ENCODE data around the gene AGBL4.
"Not testable (repeated sequence)": the region's sequence is repeated elsewhere in the genome, so short reads cannot be mapped to it uniquely, and the experiment has no call there.

Gene AGBL4

GRCh38 chr1:50023292-50024159 lies at the start of gene AGBL4:
AGBL4 (minus strand) TSS chr1:50023954.
- no peak for DNase-seq (ENCODE audit: low read depth in 2 of 2)

GRCh38 chr1:50066806-50067205 lies 43.1 kb upstream of the AGBL4 start:
- no peak for DNase-seq (ENCODE audit: low read depth in 2 of 2)

- no peak for DNase-seq (ENCODE audit: low read depth in 2 of 2)
Measured at GRCh38 chr1:50060279-50060678, 36.5 kb upstream of the AGBL4 start.

GRCh38 chr1:50048791-50049190 lies 25.0 kb upstream of the AGBL4 start:
- DNase-seq (ENCODE audit: low read depth in 2 of 2): no peak

- no peak for DNase-seq (ENCODE audit: low read depth in 2 of 2)
Measured at GRCh38 chr1:50047916-50048694, 24.4 kb upstream of the AGBL4 start.

- DNase-seq (ENCODE audit: low read depth in 2 of 2): no peak
Measured at GRCh38 chr1:50038237-50038809, 14.6 kb upstream of the AGBL4 start.

GRCh38 chr1:50027794-50028193 lies 4.0 kb upstream of the AGBL4 start:
- DNase-seq (ENCODE audit: low read depth in 2 of 2): no peak

GRCh38 chr1:49995734-49996133 lies 28.0 kb downstream of the AGBL4 start:
- DNase-seq (ENCODE audit: low read depth in 2 of 2): no peak

GRCh38 chr1:49971088-49971487 lies 52.7 kb downstream of the AGBL4 start:
- DNase-seq (ENCODE audit: low read depth in 2 of 2): no peak

GRCh38 chr1:49951385-49951784 lies 72.4 kb downstream of the AGBL4 start:
- no peak for DNase-seq (ENCODE audit: low read depth in 2 of 2)

GRCh38 chr1:49915301-49915700 lies 108.5 kb downstream of the AGBL4 start:
- not testable (repeated sequence) for DNase-seq (ENCODE audit: low read depth in 2 of 2)

- no peak for DNase-seq (ENCODE audit: low read depth in 2 of 2)
Measured at GRCh38 chr1:49906365-49906764, 117.4 kb downstream of the AGBL4 start.

- no peak for DNase-seq (ENCODE audit: low read depth in 2 of 2)
Measured at GRCh38 chr1:49864581-49864980, 159.2 kb downstream of the AGBL4 start.

GRCh38 chr1:49854741-49855140 lies 169.0 kb downstream of the AGBL4 start:
- no peak for DNase-seq (ENCODE audit: low read depth in 2 of 2)

GRCh38 chr1:49842596-49842995 lies 181.2 kb downstream of the AGBL4 start:
- DNase-seq (ENCODE audit: low read depth in 2 of 2): no peak

GRCh38 chr1:49841767-49842166 lies 182.0 kb downstream of the AGBL4 start:
- no peak for DNase-seq (ENCODE audit: low read depth in 2 of 2)

- no peak for DNase-seq (ENCODE audit: low read depth in 2 of 2)
Measured at GRCh38 chr1:49824261-49824660, 199.5 kb downstream of the AGBL4 start.

GRCh38 chr1:49817681-49818080 lies 206.1 kb downstream of the AGBL4 start:
- no peak for DNase-seq (ENCODE audit: low read depth in 2 of 2)

GRCh38 chr1:49787013-49787412 lies 236.7 kb downstream of the AGBL4 start:
- not testable (repeated sequence) for DNase-seq (ENCODE audit: low read depth in 2 of 2)

GRCh38 chr1:49765034-49765433 lies 258.7 kb downstream of the AGBL4 start:
- no peak for DNase-seq (ENCODE audit: low read depth in 2 of 2)

GRCh38 chr1:49738118-49738517 lies 285.6 kb downstream of the AGBL4 start:
- not testable (repeated sequence) for DNase-seq (ENCODE audit: low read depth in 2 of 2)

GRCh38 chr1:49728377-49728776 lies 295.4 kb downstream of the AGBL4 start:
- no peak for DNase-seq (ENCODE audit: low read depth in 2 of 2)

- DNase-seq (ENCODE audit: low read depth in 2 of 2): no peak
Measured at GRCh38 chr1:49723662-49724061, 300.1 kb downstream of the AGBL4 start.

Data from stimulated activated CD4-positive, alpha-beta T cell treated with anti-CD3 and anti-CD28 coated beads, Interleukin-12 subunit alpha, Interleukin-12 subunit beta, amount 100 ng/mL, for 24 hours (primary cell).